GM12874 (cell line): ENCODE data around the gene PREB.

ENCODE experiments used
- TF ChIP-seq, protein P1 (sequence below): IDR thresholded peaks from 2 replicates; pipeline ENCODE4 v1.5.1; 2011; ENCODE audit warnings: low read depth, mild to moderate bottlenecking, control low read depth, low read length, moderate library complexity; ENCODE audit not compliant: insufficient read depth

PREB gene

DNA sequence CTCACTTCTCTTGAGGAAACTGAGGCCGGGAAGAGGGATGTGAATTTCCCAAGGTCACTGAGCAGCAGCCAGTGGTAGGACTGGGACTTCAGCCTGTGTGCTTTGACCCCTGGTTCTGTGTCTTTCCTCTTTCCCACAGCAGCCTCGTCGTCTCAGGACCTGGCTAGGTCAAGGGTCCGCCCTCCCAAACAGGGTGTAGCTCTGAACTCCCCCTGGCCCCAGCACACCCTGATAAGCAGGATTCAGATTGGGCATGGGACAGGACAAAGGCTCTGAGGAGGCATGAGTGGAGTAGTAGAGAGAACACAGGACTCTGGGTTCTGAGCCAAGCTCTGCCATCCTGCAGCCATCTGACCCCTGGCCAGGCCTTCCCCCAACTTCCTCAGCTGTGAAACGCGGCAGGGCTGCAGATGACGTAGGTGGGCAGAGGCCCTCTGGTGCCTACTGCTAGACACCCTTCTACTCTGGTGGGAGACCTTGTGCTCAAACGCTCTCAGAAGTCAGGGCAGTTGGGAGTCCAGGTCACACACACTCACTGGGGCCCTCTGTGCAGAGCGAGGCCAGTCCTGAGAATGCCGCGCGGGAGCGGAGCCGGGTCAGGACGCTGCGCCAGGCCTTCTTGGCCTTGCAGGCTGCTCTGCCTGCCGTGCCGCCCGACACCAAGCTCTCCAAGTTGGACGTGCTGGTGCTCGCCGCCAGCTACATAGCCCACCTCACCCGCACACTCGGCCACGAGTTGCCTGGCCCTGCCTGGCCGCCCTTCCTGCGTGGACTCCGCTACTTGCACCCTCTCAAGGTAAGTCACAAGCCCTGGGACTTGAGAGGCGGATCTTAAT lies 15.4 kb upstream of the PREB start:
- TF ChIP-seq, protein P1, sequence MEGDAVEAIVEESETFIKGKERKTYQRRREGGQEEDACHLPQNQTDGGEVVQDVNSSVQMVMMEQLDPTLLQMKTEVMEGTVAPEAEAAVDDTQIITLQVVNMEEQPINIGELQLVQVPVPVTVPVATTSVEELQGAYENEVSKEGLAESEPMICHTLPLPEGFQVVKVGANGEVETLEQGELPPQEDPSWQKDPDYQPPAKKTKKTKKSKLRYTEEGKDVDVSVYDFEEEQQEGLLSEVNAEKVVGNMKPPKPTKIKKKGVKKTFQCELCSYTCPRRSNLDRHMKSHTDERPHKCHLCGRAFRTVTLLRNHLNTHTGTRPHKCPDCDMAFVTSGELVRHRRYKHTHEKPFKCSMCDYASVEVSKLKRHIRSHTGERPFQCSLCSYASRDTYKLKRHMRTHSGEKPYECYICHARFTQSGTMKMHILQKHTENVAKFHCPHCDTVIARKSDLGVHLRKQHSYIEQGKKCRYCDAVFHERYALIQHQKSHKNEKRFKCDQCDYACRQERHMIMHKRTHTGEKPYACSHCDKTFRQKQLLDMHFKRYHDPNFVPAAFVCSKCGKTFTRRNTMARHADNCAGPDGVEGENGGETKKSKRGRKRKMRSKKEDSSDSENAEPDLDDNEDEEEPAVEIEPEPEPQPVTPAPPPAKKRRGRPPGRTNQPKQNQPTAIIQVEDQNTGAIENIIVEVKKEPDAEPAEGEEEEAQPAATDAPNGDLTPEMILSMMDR, result no peak

DNA sequence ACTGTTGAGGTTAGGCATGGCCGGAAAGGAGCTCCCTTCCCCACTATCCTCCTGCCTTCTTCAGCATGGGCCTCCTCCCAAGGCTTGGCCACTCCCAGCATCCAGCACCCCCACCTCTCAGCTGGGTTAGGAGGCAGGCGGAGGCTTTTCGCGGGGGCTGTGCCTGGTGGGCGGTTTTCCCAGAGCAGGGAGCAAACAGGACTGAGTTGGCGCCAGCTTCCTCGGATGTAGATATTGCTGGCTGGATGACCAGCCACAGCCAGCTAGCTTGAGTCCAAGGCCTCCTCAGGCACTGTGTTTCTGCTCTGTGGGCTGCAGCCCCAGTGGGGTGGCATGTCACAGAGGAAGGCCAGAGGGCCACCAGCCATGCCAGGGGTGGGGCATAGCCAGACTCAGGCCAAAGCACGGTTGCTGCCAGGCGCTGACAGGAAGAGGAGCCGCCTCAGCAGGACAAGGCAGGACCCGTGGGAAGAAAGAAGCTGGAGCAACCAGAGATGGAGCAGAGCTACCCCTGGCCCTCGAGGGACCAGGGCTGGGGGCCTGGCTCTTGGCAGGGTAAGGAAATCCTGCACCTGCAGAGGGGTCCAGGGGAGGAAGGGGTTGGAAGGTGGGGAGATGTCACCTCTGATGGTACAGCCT lies 14.5 kb upstream of the PREB start, which contains the start of gene TCF23:
Gene TCF23, plus strand, starts transcription at position 204 of the 639 bp plus-strand sequence. Its CDS starts 130 bp downstream, at position 334.
- TF ChIP-seq, protein P1, result no peak

DNA sequence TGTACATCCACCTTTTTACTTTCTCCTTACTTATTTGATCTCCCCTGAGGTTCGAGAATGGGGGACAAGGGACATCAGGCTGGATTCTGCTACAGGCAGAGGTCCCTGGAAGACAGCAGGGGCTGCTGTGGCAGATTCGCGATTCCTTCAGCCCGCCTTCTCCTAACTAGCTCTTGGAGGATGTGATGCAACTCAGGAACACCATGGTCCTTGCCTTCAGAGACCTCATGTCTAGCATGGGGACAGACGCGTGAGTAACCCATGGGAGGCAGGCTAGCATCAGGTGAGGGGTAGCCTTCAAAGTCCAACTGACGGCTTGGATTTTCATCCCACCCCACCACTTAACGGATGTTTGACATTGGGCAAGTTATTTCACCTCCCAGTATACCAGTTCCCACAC lies 13.5 kb upstream of the PREB start:
- TF ChIP-seq, protein P1, result no peak

DNA sequence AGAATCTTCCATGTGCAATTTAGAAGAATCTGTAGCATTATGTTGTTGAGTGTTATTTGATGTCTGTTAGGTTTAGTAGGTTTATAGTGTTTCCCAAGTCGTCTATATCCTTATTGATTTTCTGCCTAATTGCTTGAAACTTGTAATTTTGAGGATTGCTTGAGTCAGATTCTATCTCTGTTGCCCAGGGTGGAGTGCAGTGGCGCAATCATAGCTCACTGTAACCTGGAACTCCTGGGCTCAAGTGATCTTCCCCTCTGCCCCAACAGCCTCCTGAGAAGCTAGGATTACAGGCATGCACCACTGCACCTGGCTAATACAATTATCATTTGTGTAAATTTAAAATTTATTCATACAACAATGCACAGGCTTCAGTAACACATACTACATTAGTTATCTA lies 11.2 kb upstream of the PREB start:
- TF ChIP-seq, protein P1, result no peak

DNA sequence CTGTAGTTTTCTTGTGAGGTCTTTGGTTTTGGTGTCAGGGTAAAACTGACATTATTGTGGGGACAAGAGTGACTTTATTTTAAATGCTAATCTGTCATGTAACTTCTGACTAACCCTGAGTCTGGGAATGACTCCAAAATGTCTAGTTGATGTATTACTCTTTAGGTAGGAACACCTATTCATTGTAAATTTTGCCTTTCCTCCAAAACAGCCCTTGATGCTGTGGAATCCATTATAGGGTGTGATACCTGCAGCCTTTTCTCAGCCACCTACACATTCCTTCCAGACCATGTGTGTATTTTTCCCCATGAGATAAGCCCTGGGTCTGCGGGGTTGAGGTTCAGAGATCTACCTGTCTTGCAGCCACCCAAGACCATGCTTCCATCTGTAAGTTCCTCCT lies 8.8 kb upstream of the PREB start:
- TF ChIP-seq, protein P1, result no peak

DNA sequence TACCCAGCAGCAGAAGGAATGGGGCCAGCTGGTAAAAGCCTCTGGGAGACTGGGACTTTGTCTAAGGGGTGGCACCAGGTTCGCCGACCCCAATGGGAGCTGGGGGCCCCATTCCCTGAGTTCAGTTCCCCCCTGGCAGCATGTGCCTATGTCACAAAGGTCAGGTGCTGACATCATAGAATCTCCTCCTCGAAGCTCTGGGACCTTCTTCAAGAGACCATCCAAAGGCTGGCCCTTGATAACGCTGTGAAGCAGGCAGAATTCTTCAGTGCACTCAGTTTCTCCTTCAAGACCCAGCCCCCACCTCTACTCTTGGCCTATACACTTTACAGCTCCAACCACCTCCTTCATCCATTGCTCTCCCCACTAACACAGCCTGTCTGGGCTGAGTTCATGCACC lies 4.9 kb upstream of the PREB start, which contains the start of gene PRR30:
Gene PRR30, minus strand, starts transcription at position 101 of the 400 bp plus-strand sequence. CDS start 1,081 bp downstream, outside the sequence.
- TF ChIP-seq, protein P1, result no peak

DNA sequence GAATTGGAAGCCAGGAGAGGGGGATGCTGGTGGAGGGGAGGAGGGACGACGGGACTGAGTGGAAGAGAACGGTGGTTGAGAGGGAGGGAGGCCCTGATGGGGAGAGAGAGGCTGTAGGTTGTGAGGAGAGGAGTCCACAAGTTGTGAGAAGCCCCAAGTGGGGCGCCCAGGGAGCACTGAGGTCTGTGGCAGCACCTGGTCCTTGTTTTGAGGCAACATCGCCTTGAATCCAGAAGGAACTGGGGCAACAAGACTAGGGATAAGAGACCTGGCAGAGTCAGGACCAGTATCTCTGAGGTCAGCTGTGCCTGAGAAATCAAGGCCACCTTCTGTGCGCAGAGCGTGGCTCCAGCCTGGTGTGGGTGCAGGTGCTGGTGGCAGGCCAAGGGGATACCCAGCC lies 3.7 kb upstream of the PREB start:
- TF ChIP-seq, protein P1, result no peak
